ENCODE results near the gene ZDHHC8.

DNA sequence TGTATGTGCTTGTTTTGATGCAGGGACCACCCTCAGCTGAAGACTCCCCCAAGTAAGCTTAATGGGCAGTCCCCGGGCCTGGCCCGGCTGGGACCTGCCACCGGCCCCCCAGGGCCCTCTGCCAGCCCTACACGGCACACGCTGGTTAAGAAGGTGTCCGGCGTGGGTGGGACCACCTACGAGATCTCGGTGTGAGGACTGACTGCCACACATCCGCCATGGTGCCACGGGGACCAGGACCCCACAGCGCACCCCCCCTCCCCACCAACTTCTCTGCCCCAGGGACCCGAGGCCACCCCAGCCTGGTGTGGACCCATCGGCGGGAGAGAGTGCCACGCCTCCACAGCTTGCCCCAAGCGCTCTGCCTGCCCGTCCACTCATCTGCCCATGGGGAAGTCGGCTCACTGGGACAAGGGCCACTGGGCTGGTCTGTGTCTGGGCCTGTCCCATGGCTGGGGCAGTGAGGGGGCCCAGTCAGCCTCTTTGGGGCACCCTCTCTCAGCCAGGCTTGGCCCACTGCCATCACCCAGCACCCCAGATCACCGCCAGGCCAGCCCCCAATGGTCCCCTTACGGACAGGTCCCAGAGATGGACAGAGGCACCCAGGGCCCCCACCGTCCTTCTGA, 13.7 kb downstream of the ZDHHC8 start:
- TF ChIP-seq, protein P1, sequence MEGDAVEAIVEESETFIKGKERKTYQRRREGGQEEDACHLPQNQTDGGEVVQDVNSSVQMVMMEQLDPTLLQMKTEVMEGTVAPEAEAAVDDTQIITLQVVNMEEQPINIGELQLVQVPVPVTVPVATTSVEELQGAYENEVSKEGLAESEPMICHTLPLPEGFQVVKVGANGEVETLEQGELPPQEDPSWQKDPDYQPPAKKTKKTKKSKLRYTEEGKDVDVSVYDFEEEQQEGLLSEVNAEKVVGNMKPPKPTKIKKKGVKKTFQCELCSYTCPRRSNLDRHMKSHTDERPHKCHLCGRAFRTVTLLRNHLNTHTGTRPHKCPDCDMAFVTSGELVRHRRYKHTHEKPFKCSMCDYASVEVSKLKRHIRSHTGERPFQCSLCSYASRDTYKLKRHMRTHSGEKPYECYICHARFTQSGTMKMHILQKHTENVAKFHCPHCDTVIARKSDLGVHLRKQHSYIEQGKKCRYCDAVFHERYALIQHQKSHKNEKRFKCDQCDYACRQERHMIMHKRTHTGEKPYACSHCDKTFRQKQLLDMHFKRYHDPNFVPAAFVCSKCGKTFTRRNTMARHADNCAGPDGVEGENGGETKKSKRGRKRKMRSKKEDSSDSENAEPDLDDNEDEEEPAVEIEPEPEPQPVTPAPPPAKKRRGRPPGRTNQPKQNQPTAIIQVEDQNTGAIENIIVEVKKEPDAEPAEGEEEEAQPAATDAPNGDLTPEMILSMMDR (IDR thresholded peaks at IDR 0.05), result no peak
- TF ChIP-seq POLR2A (IDR thresholded peaks at IDR 0.05), result no peak
